H1 (cell line): ENCODE data around the gene SORBS1. TPM values are rescaled to one million over a fixed set of nuclear protein-coding genes. Genes with fewer than 3 reads are reported as not detected.

Experiments
- CTCF ChIA-PET: fragments of 300-600 bp; sonication (Branson Sonifier 250); formaldehyde crosslinking; loops from one replicate; lab custom pipeline; 2021; ENCODE audit not compliant: partially characterized antibody; lab: Charles Lee
- POLR2A ChIA-PET: fragments of 300-600 bp; sonication (Branson Sonifier 250); formaldehyde crosslinking; loops from one replicate; lab custom pipeline; 2021; ENCODE audit warnings: inconsistent platforms; ENCODE audit not compliant: partially characterized antibody; lab: Charles Lee
- DNase-seq, 2 experiments: peaks; one replicate each; pipeline versions ENCODE4 v3.0.0 to v3.0.0-alpha.2; 2010 to 2022; ENCODE audit warnings: low spot score in 2 of 2, low read depth in 1 of 2, mixed read lengths in 1 of 2
- FAIRE-seq: peaks from 2 replicates; lab custom pipeline; 2011; peaks lifted over from hg19 to GRCh38; lab: Jason Lieb, UNC
- H2AFZ ChIP-seq: 2 replicates; pipeline ENCODE4 v1.8.1; 2012; ENCODE audit warnings: low read length, inconsistent platforms
- H2AK5ac ChIP-seq: 2 replicates; pipeline ENCODE4 v1.6.1; 2013; ENCODE audit warnings: low read depth, low read length
- H2BK120ac ChIP-seq: replicated peaks from 2 replicates; pipeline ENCODE3; 2013; ENCODE audit warnings: low read depth, low read length, inconsistent platforms
- H2BK12ac ChIP-seq: 2 replicates; pipeline ENCODE4 v1.6.1; 2013; ENCODE audit warnings: low read depth, low read length
- H2BK15ac ChIP-seq: 2 replicates; pipeline ENCODE4 v1.6.1; 2013; ENCODE audit warnings: low read length
- H2BK20ac ChIP-seq: 2 replicates; pipeline ENCODE4 v1.6.1; 2013; ENCODE audit warnings: low read length
- H2BK5ac ChIP-seq: 2 replicates; pipeline ENCODE4 v1.6.1; 2013; ENCODE audit warnings: low read depth, low read length
- H3K14ac ChIP-seq: 2 replicates; pipeline ENCODE4 v1.6.1; 2013; ENCODE audit warnings: inconsistent platforms; ENCODE audit not compliant: insufficient read length
- H3K18ac ChIP-seq: 2 replicates; pipeline ENCODE4 v1.6.1; 2013; ENCODE audit warnings: low read length; ENCODE audit errors: extremely low read depth
- H3K23ac ChIP-seq: 2 replicates; pipeline ENCODE4 v1.6.1; 2013; ENCODE audit warnings: inconsistent platforms; ENCODE audit not compliant: insufficient read length
- H3K23me2 ChIP-seq: 2 replicates; pipeline ENCODE4 v1.6.1; 2013; ENCODE audit warnings: low read depth, low read length
- H3K27ac ChIP-seq: 2 replicates; pipeline ENCODE4 v1.6.1; 2011; ENCODE audit warnings: low read depth, low read length, inconsistent platforms
- H3K27me3 ChIP-seq, 4 experiments: replicated peaks in 1 of 4; 1 replicate in 1 of 4; 2 replicates in 3 of 4; pipeline versions ENCODE4 v1.6.1 to v1.8.1; 2011 to 2013; ENCODE audit warnings: low read length in 3 of 4, mild to moderate bottlenecking in 3 of 4, inconsistent platforms in 2 of 4, mixed read lengths in 2 of 4, moderate library complexity in 1 of 4; ENCODE audit not compliant: control insufficient read depth in 3 of 4, insufficient read depth in 3 of 4; ENCODE audit errors: extremely low read depth in 1 of 4
- H3K36me3 ChIP-seq, 4 experiments: 2 replicates each; pipeline versions ENCODE4 v1.6.1 to v1.8.1; 2011 to 2013; ENCODE audit warnings: mild to moderate bottlenecking in 4 of 4, low read length in 3 of 4, moderate library complexity in 2 of 4, control low read depth in 1 of 4, inconsistent platforms in 1 of 4; ENCODE audit not compliant: insufficient read depth in 4 of 4, control insufficient read depth in 2 of 4
- H3K4ac ChIP-seq: replicated peaks from 2 replicates; pipeline ENCODE3; 2013; ENCODE audit warnings: low read length, low read depth, mixed read lengths, inconsistent platforms; ENCODE audit not compliant: insufficient read length
- H3K4me1 ChIP-seq, 4 experiments: replicated peaks in 1 of 4; 1 replicate in 1 of 4; 2 replicates in 3 of 4; pipeline versions ENCODE4 v1.6.1 to v1.8.1; 2011 to 2013; ENCODE audit warnings: low read length in 3 of 4, inconsistent platforms in 2 of 4, mixed read lengths in 1 of 4; ENCODE audit not compliant: insufficient read depth in 4 of 4, control insufficient read depth in 3 of 4
- H3K4me2 ChIP-seq, 2 experiments: 2 replicates each; pipeline versions ENCODE4 v1.6.1 to v1.8.1; 2011 to 2013; ENCODE audit warnings: low read depth in 2 of 2, low read length in 2 of 2, control low read depth in 1 of 2, inconsistent platforms in 1 of 2, mild to moderate bottlenecking in 1 of 2; ENCODE audit not compliant: insufficient read depth in 1 of 2
- H3K4me3 ChIP-seq, 4 experiments: fragments of 200-600, 300-600 bp in 1 of 4; sonication (generic), shearing (Covaris generic), sonication (Bioruptor Twin) in 1 of 4; 2 replicates each; pipeline versions ENCODE4 v1.5.1 to v1.8.1; 2011 to 2016; ENCODE audit warnings: low read length in 4 of 4, low read depth in 3 of 4, control low read depth in 2 of 4, inconsistent platforms in 2 of 4, mild to moderate bottlenecking in 2 of 4, mixed read lengths in 1 of 4, moderate library complexity in 1 of 4; ENCODE audit not compliant: insufficient read depth in 2 of 4; ENCODE audit errors: extremely low read depth in 1 of 4
- H3K56ac ChIP-seq: replicated peaks from 2 replicates; pipeline ENCODE3; 2013; ENCODE audit warnings: low read depth, mild to moderate bottlenecking, mixed read lengths, low read length, inconsistent platforms; ENCODE audit not compliant: insufficient read length
- H3K79me1 ChIP-seq: 2 replicates; pipeline ENCODE4 v1.6.1; 2013; ENCODE audit warnings: low read depth, low read length, control low read depth
- H3K79me2 ChIP-seq, 2 experiments: 2 replicates each; pipeline versions ENCODE4 v1.6.1 to v1.8.1; 2012 to 2013; ENCODE audit warnings: low read length in 2 of 2, mild to moderate bottlenecking in 2 of 2, inconsistent platforms in 1 of 2; ENCODE audit not compliant: insufficient read depth in 2 of 2, control insufficient read depth in 1 of 2
- H3K9ac ChIP-seq, 4 experiments: replicated peaks in 1 of 4; 1 replicate in 1 of 4; 2 replicates in 3 of 4; pipeline versions ENCODE4 v1.6.1 to v1.8.1; 2011 to 2013; ENCODE audit warnings: low read depth in 3 of 4, low read length in 3 of 4, control low read depth in 2 of 4, mild to moderate bottlenecking in 2 of 4, moderate library complexity in 2 of 4, inconsistent platforms in 1 of 4; ENCODE audit errors: extremely low read depth in 1 of 4
- H3K9me3 ChIP-seq, 2 experiments: 2 replicates each; pipeline versions ENCODE4 v1.6.1 to v1.8.1; 2012 to 2013; ENCODE audit warnings: mild to moderate bottlenecking in 2 of 2, moderate library complexity in 2 of 2, control low read depth in 1 of 2, inconsistent platforms in 1 of 2, low read depth in 1 of 2, low read length in 1 of 2, mixed read lengths in 1 of 2; ENCODE audit not compliant: insufficient read depth in 2 of 2
- H4K20me1 ChIP-seq, 2 experiments: replicated peaks in 1 of 2; 2 replicates each; pipeline versions ENCODE3 to v1.8.1; 2011 to 2013; ENCODE audit warnings: inconsistent platforms in 2 of 2, low read length in 2 of 2, mild to moderate bottlenecking in 1 of 2; ENCODE audit not compliant: insufficient read depth in 2 of 2, control insufficient read depth in 1 of 2
- H4K5ac ChIP-seq: 2 replicates; pipeline ENCODE4 v1.6.1; 2013; ENCODE audit warnings: low read length, low read depth, mixed read lengths, inconsistent platforms; ENCODE audit not compliant: insufficient read length
- H4K8ac ChIP-seq: 2 replicates; pipeline ENCODE4 v1.8.0; 2013; ENCODE audit warnings: mild to moderate bottlenecking, moderate library complexity, low read length, inconsistent platforms; ENCODE audit not compliant: insufficient read depth; ENCODE audit errors: extremely low read depth
- H4K91ac ChIP-seq: replicated peaks from 2 replicates; pipeline ENCODE3; 2013; ENCODE audit warnings: low read length, mixed read lengths, inconsistent platforms; ENCODE audit not compliant: insufficient read length
- CHD1 ChIP-seq: IDR thresholded peaks from 2 replicates; pipeline ENCODE4 v1.6.1; 2012; ENCODE audit warnings: low read depth, low read length, improper control_type of control experiment
- EP300 ChIP-seq, 2 experiments: IDR thresholded peaks; 1 replicate in 1 of 2; 2 replicates in 1 of 2; pipeline ENCODE4 v1.6.1; 2011 to 2012; ENCODE audit warnings: low read depth in 2 of 2, low read length in 2 of 2, mild to moderate bottlenecking in 2 of 2, borderline replicate concordance in 1 of 2, inconsistent platforms in 1 of 2, moderate library complexity in 1 of 2
- EZH2 ChIP-seq: fragments of 200-600 bp; sonication (generic); IDR thresholded peaks from 2 replicates; pipeline ENCODE4 v1.7.1; 2012; ENCODE audit warnings: low read depth, mild to moderate bottlenecking, moderate library complexity, low read length, inconsistent platforms; ENCODE audit not compliant: severe bottlenecking
- GTF2F1 ChIP-seq: IDR thresholded peaks from 2 replicates; pipeline ENCODE4 v1.6.1; 2012; ENCODE audit warnings: low read depth, low read length, improper control_type of control experiment, borderline replicate concordance
- HDAC2 ChIP-seq, 2 experiments: fragments of 300-600 bp in 1 of 2; sonication (generic) in 1 of 2; IDR thresholded peaks; 2 replicates each; pipeline ENCODE4 v1.6.1; 2011 to 2012; ENCODE audit warnings: low read depth in 2 of 2, low read length in 2 of 2, mild to moderate bottlenecking in 2 of 2, moderate library complexity in 2 of 2, borderline replicate concordance in 1 of 2, inconsistent platforms in 1 of 2
- KDM5A ChIP-seq: fragments of 200-600 bp; IDR thresholded peaks from 2 replicates; pipeline ENCODE4 v1.7.1; 2012; ENCODE audit warnings: mild to moderate bottlenecking, low read length, inconsistent platforms, mixed read lengths
- NANOG ChIP-seq: IDR thresholded peaks from 2 replicates; pipeline ENCODE4 v1.6.1; 2011; ENCODE audit warnings: low read length, low read depth, mild to moderate bottlenecking, inconsistent platforms; ENCODE audit not compliant: insufficient read depth, poor library complexity, severe bottlenecking
- RBBP5 ChIP-seq: IDR thresholded peaks from 2 replicates; pipeline ENCODE4 v1.7.1; 2012; ENCODE audit warnings: low read depth, mild to moderate bottlenecking, inconsistent platforms, low read length, moderate library complexity, borderline replicate concordance
- SP2 ChIP-seq: IDR thresholded peaks from 2 replicates; pipeline ENCODE4 v1.6.1; 2012; ENCODE audit warnings: mild to moderate bottlenecking, low read length, inconsistent platforms
- SP4 ChIP-seq: IDR thresholded peaks from 2 replicates; pipeline ENCODE4 v1.6.1; 2012; ENCODE audit warnings: low read length, inconsistent platforms
- SRF ChIP-seq: IDR thresholded peaks from 2 replicates; pipeline ENCODE4 v1.6.1; 2011; ENCODE audit warnings: mild to moderate bottlenecking, low read depth, low read length, moderate library complexity
- TCF12 ChIP-seq: IDR thresholded peaks from 2 replicates; pipeline ENCODE4 v1.6.1; 2011; ENCODE audit warnings: low read depth, mild to moderate bottlenecking, low read length
- ZNF274 ChIP-seq: IDR thresholded peaks from 2 replicates; pipeline ENCODE4 v1.7.0; 2012; ENCODE audit warnings: low read length, borderline replicate concordance; ENCODE audit errors: extremely low read depth
- WGBS, 2 experiments: shearing (Covaris generic) in 1 of 2; methylation state at CpG; one replicate each; pipeline versions ENCODE4 v1.1.6 to v1.1.7; 2013 to 2015; ENCODE audit warnings: low lambda C conversion rate in 2 of 2, mixed read lengths in 2 of 2, inconsistent platforms in 1 of 2, low coverage in 1 of 2, missing lambda C conversion rate in 1 of 2; ENCODE audit not compliant: insufficient replicate concordance in 2 of 2, insufficient coverage in 1 of 2, insufficient read length in 1 of 2; ENCODE audit errors: extremely low coverage in 1 of 2, missing lambda C conversion rate in 1 of 2; 5-methylcytosine and 5-hydroxymethylcytosine counted together
- polyA plus RNA-seq, 7 experiments: library from polyadenylated mRNA; depleted of rRNA in 3 of 7; stranded (reverse) in 5 of 7; unstranded in 2 of 7; fragments of >200 nt in 5 of 7; fragments of 200-250 nt in 2 of 7; gene quantifications; 1 replicate in 5 of 7; 2 replicates in 1 of 7; 4 replicates in 1 of 7; pipeline versions ENCODE4 v1.2.1 to v1.2.3, GENCODE V29; 2011 to 2013; ENCODE audit warnings: missing spikeins in 2 of 7, mixed read lengths in 2 of 7
- total RNA-seq: library from RNA; stranded (reverse); fragmentation: NEBNext Ultra II Directional; extraction: Animal tissue kit (Norgen Biotek cat#: 25700); gene quantifications from 2 replicates; pipeline ENCODE4 v1.2.1, GENCODE V29; 2021

SORBS1 gene
- total and polyA plus RNA-seq, 2 of the 8 experiments (the other 6 are each of a cell fraction or from before 2014, with no cell fraction given), result 16.0 to 35.0 TPM

GRCh38 chr10:95540514-95541052 is 20.6 kb downstream of the SORBS1 start:
- Histone ChIP-seq H3K4ac (no peak overlapping the region), H4K5ac (no peak overlapping the region), H4K91ac (no peak overlapping the region), H3K23ac (no peak overlapping the region), H3K27ac (no peak overlapping the region), H2AFZ (no peak overlapping the region), H3K56ac (no peak overlapping the region), H3K18ac (no peak overlapping the region), H4K20me1 (peaks cover 13 to 21% of the 10 kb centered on the region in 2 experiments), H3K23me2 (no peaks in the 10 kb centered on the region), H3K27me3 (peaks cover 0 to 10% (median 3%) of the 10 kb centered on the region in 4 experiments; a peak in 4 of 7 replicates), H3K4me1 (peaks cover 2 to 19% (median 13%) of the 10 kb centered on the region in 4 experiments), H2BK120ac (no peak overlapping the region), H3K4me2 (no peak overlapping the region), H3K9me3 (no peaks in the 10 kb centered on the region), H4K8ac (no peak overlapping the region), H3K9ac (no peak overlapping the region), H2AK5ac (no peak overlapping the region), H2BK15ac (no peak overlapping the region), H2BK20ac (no peak overlapping the region), H3K14ac (no peak overlapping the region), H3K79me1 (peaks cover 17% of the 10 kb centered on the region), H3K4me3 (no peak overlapping the region), H3K36me3 (no peaks in the 10 kb centered on the region), H2BK12ac (0 out of 2 replicates have a peak overlapping the region, but pooled peaks have one; percentile 22), H3K79me2 (peaks cover 6 to 79% of the 10 kb centered on the region in 2 experiments), H2BK5ac (no peak overlapping the region)
- WGBS, 2 experiments, result 42% methylated on average over 2 of the region's 2 CpGs; no CpG with 5 or more reads in 1 of the 2 experiments
- FAIRE-seq, result no peak
- ChIA-PET POLR2A (interaction anchor here (1.7 kb wide), 1 partner anchor 12 kb away, joined by 5 read pairs; no protein-coding TSS in a partner anchor), CTCF (interaction anchor here (0.6 to 1.7 kb wide), 6 partner anchors 10 to 212 kb away, joined by 3 to 6 read pairs (median 3); partner anchors contain the start of gene SORBS1)
- no peak for DNase-seq
- no peak for TF ChIP-seq CHD1
- no peak for TF ChIP-seq GTF2F1
- no peak for TF ChIP-seq SP2
- no peak for TF ChIP-seq RBBP5
- no peak for TF ChIP-seq NANOG
- no peak for TF ChIP-seq EP300 (IDR thresholded peaks at IDR 0.05; ENCODE audit: borderline replicate concordance in 1 of 2, low read depth in 2 of 2, low read length in 2 of 2)
- no peak for TF ChIP-seq TCF12
- TF ChIP-seq SP4, result no peak
- no peak for TF ChIP-seq ZNF274
- no peak for TF ChIP-seq KDM5A
- TF ChIP-seq SRF, result no peak
- no peak for TF ChIP-seq HDAC2 (IDR thresholded peaks at IDR 0.05; ENCODE audit: borderline replicate concordance in 1 of 2, low read depth in 2 of 2, low read length in 2 of 2)
- no peak for TF ChIP-seq EZH2
